Type B pancreatic cell (in vitro differentiated cells): ENCODE results near the gene YEATS2. TPM values are rescaled to one million over a fixed set of nuclear protein-coding genes. Genes with fewer than 3 reads are reported as not detected.
"Not testable (repeated sequence)": the region's sequence is repeated elsewhere in the genome, so short reads cannot be mapped to it uniquely, and the experiment has no call there.

Experiments used
- DNase-seq: peaks from one replicate; pipeline ENCODE4 v3.0.0; 2021; ENCODE audit warnings: mixed read lengths; ENCODE audit not compliant: unreplicated experiment; ENCODE audit errors: extremely low spot score
- H3K27ac Mint-ChIP-seq: 2 replicates; pipeline ENCODE4 v1.8.0; 2021; ENCODE audit warnings: mild to moderate bottlenecking, mixed read lengths
- H3K27me3 Mint-ChIP-seq: 2 replicates; pipeline ENCODE4 v1.8.0; 2021; ENCODE audit warnings: mixed read lengths
- H3K36me3 Mint-ChIP-seq: 2 replicates; pipeline ENCODE4 v1.8.0; 2021; ENCODE audit warnings: mixed read lengths
- H3K4me1 Mint-ChIP-seq: one replicate; pipeline ENCODE4 v1.8.0; 2021; ENCODE audit warnings: mixed read lengths; ENCODE audit not compliant: unreplicated experiment
- H3K4me3 Mint-ChIP-seq: 2 replicates; pipeline ENCODE4 v1.8.0; 2021; ENCODE audit warnings: mild to moderate bottlenecking, mixed read lengths
- H3K9me3 Mint-ChIP-seq: 2 replicates; pipeline ENCODE4 v1.8.0; 2021; ENCODE audit warnings: mixed read lengths
- total RNA-seq: library from RNA; stranded (reverse); gene quantifications from 2 replicates; pipeline ENCODE4 v1.2.1, GENCODE V29; 2021; ENCODE audit warnings: low replicate concordance
- TF ChIP-seq, protein P1 (sequence below): fragments of 200-600 bp; sonication (generic); conservative IDR thresholded peaks from 2 replicates; pipeline ENCODE4 v1.5.0; 2021; ENCODE audit warnings: antibody characterized with exemption, mild to moderate bottlenecking

Gene YEATS2
- total RNA-seq, 1 donor from 2014 or later: 52.5 TPM

DNA sequence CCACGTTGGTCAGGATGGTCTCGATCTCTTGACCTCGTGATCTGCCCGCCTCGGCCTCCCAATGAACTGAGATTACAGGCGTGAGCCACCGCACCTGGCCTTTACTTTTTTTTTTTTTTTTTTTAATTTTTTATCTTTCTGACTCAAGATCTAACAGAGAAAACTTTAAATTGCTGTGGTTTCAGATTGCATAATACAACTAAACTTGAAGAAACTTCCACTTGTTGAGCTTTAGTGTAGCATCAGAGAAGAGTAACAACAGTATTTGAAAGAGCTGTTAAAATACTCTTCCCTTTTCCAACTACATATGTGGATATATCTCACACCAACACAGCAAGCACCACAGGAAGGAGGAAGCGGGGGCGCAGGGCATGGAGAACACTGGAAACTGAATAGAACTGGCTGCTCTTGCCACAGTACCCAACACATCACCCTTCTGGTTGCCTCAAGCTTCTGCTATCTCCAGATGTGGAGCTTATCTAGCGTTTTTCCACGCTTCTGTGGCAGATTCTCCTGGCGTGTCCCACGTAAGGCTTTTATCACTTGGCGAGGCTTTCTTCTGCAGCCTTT is 82.4 kb downstream of the YEATS2 start:
- H3K27me3 Mint-ChIP-seq: no peaks in the 10 kb centered on the region
- peaks cover 46% of the 10 kb centered on the region for H3K36me3 Mint-ChIP-seq
- no peaks in the 10 kb centered on the region for H3K9me3 Mint-ChIP-seq
- H3K27ac Mint-ChIP-seq: no peak overlapping the region
- no peak for DNase-seq
- H3K4me3 Mint-ChIP-seq: no peak overlapping the region
- TF ChIP-seq, protein P1, sequence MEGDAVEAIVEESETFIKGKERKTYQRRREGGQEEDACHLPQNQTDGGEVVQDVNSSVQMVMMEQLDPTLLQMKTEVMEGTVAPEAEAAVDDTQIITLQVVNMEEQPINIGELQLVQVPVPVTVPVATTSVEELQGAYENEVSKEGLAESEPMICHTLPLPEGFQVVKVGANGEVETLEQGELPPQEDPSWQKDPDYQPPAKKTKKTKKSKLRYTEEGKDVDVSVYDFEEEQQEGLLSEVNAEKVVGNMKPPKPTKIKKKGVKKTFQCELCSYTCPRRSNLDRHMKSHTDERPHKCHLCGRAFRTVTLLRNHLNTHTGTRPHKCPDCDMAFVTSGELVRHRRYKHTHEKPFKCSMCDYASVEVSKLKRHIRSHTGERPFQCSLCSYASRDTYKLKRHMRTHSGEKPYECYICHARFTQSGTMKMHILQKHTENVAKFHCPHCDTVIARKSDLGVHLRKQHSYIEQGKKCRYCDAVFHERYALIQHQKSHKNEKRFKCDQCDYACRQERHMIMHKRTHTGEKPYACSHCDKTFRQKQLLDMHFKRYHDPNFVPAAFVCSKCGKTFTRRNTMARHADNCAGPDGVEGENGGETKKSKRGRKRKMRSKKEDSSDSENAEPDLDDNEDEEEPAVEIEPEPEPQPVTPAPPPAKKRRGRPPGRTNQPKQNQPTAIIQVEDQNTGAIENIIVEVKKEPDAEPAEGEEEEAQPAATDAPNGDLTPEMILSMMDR: no peak
- no peaks in the 10 kb centered on the region for H3K4me1 Mint-ChIP-seq

DNA sequence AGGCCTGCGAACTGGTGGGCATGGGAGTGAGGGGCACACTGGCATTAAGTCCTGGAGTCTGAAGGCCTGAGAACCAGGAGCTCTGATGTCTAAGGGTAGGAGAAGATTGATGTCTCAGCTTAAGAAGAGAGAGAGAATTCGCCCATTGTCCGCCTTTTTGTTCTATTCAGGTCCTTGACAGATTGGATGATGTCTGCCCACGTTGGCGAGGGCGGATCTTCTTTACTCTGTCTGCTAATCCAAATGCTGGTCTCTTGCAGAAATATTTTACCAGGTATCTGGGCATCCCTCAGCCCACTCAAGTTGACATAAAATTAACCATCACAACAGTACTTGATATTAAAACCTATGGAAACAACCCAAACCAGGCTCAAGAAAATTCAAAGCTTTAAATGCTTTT is 83.6 kb downstream of the YEATS2 start:
- TF ChIP-seq, protein P1: no peak
- Mint-ChIP-seq H3K27me3 (no peaks in the 10 kb centered on the region), H3K9me3 (no peaks in the 10 kb centered on the region), H3K4me1 (no peaks in the 10 kb centered on the region), H3K36me3 (peaks cover 48% of the 10 kb centered on the region), H3K4me3 (no peak overlapping the region), H3K27ac (no peak overlapping the region)
- no peak for DNase-seq

DNA sequence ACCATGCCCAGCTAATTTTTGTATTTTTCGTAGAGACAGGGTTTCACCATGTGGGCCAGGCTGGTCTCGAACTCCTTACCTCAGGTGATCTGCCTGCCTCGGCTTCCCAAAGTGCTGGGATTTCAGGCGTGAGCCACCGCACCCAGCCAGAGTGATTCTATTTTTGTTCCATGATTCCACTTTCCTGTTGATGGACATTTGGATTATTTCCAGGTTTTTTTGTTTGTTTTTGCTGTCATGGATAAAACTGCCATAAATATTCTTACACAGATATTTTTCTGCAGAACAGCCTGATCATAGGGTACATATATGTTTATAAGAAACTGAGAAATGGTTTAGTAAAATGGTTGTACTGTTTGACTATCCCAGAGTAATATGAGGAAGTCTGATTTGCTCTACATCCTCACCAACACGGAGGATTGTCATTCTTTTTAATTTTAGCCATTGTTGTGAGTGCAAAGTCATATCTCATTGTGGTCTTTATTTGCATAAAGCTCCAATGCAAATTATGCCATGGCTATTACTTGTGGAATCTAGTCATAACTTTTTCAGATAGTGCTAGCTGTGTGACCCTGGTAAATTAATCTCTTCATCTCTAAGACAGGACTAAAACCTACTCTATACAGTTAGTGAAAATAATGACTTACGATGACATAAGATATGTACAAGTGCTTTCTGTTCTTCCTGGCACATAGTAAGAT is 85.1 kb downstream of the YEATS2 start:
- DNase-seq: no peak
- H3K27me3 Mint-ChIP-seq: no peaks in the 10 kb centered on the region
- H3K9me3 Mint-ChIP-seq: no peaks in the 10 kb centered on the region
- H3K4me1 Mint-ChIP-seq: no peaks in the 10 kb centered on the region
- H3K27ac Mint-ChIP-seq: no peak overlapping the region
- H3K36me3 Mint-ChIP-seq: peaks cover 53% of the 10 kb centered on the region
- no peak overlapping the region for H3K4me3 Mint-ChIP-seq
- TF ChIP-seq, protein P1: no peak

DNA sequence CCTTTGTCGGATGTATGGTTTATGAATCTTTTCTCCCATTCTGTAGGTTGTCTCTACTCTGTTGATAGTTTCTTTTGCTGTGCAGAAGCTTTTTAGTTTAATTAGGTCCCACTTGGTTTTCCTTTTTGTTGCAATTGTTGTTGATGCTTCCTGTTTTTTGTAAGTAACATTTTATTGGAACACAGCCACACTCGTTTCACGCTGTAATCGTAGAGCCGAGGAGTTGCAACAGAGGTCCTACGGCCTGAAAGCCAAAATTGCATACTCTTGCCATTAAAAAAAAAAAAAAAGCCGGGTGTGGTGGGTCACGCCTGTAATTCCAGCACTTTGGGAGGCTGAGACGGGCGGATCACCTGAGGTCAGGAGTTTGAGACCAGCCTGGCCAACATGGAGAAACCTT is 86.9 kb downstream of the YEATS2 start:
- H3K4me1 Mint-ChIP-seq, H3K27me3 Mint-ChIP-seq, H3K9me3 Mint-ChIP-seq, H3K4me3 Mint-ChIP-seq, H3K27ac Mint-ChIP-seq, DNase-seq: not testable (repeated sequence)
- H3K36me3 Mint-ChIP-seq: peaks cover 56% of the 10 kb centered on the region

DNA sequence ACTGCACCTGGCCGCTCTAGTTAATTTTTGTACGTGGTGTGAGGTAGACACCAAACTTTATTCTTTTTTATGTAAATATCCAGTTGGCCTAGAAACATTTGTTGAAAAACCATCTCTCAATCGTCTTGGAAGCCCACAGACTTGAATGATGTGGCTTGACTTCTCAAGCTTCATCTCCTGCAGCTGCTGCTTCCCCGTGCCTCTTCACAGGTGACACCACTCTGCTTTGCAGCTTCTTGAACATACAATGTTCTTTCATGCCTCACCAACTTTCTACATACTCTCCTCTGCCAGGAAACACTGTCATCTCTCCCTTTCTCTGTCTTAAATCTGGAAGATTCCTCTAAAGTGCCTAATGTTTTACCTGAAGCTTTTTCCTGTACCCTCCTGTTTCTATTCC is 92.2 kb downstream of the YEATS2 start:
- Mint-ChIP-seq H3K27me3 (no peaks in the 10 kb centered on the region), H3K4me3 (no peak overlapping the region), H3K9me3 (no peaks in the 10 kb centered on the region), H3K36me3 (peaks cover 46% of the 10 kb centered on the region), H3K4me1 (no peaks in the 10 kb centered on the region), H3K27ac (no peak overlapping the region)
- TF ChIP-seq, protein P1: no peak
- DNase-seq: no peak

DNA sequence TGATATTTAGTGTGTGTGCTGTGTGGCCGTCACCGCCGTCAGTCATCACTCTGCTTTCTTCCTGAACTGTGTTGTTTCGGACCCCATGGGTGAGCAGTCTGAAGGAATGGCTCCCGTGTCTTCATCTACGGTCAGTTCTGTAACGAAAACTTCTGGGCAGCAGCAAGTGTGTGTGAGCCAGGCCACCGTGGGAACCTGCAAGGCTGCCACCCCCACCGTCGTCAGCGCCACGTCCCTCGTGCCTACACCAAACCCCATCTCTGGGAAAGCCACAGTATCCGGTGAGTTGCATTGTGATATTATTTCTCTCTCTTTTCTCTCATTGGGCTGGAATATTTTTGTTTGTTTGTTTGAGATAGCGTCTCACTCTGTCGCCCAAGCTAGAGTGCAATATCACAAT is 93.1 kb downstream of the YEATS2 start:
- no peak for DNase-seq
- H3K36me3 Mint-ChIP-seq: peaks cover 46% of the 10 kb centered on the region
- H3K9me3 Mint-ChIP-seq: no peaks in the 10 kb centered on the region
- no peaks in the 10 kb centered on the region for H3K27me3 Mint-ChIP-seq
- H3K4me3 Mint-ChIP-seq: no peak overlapping the region
- no peaks in the 10 kb centered on the region for H3K4me1 Mint-ChIP-seq
- H3K27ac Mint-ChIP-seq: no peak overlapping the region
- TF ChIP-seq, protein P1: no peak
